OCI-LY3 (cell line): ENCODE results near the gene FAM78B.

Experiments used
- H2AFZ ChIP-seq: fragments of 200-600, 300-600 bp; shearing (Covaris generic); 2 replicates; pipeline ENCODE4 v1.6.0; 2014; ENCODE audit warnings: antibody characterized with exemption, low read depth, low read length
- H3K27ac ChIP-seq: fragments of 200-600, 300-600 bp; sonication (generic); 2 replicates; pipeline ENCODE4 v1.5.1; 2014; ENCODE audit warnings: mild to moderate bottlenecking, low read length, moderate library complexity, mixed read lengths
- H3K27me3 ChIP-seq: fragments of 200-600, 300-600 bp; sonication (generic); 2 replicates; pipeline ENCODE4 v1.6.1; 2014; ENCODE audit warnings: low read depth, low read length, mixed read lengths
- H3K36me3 ChIP-seq: fragments of 200-600, 300-600 bp; sonication (generic); replicated peaks from 2 replicates; pipeline ENCODE3; 2014; ENCODE audit warnings: low read depth, low read length, mixed read lengths
- H3K4me1 ChIP-seq: fragments of 300-600, 200-600 bp; sonication (generic); 2 replicates; pipeline ENCODE4 v1.6.1; 2014; ENCODE audit warnings: low read length, mixed read lengths
- H3K4me2 ChIP-seq: fragments of 200-600, 300-600 bp; sonication (generic); 2 replicates; pipeline ENCODE4 v1.6.1; 2014; ENCODE audit warnings: low read length, mixed read lengths
- H3K4me3 ChIP-seq: fragments of 300-600, 200-600 bp; sonication (generic); 2 replicates; pipeline ENCODE4 v1.5.1; 2014; ENCODE audit warnings: antibody characterized with exemption, mild to moderate bottlenecking, low read length, moderate library complexity
- H3K79me2 ChIP-seq: fragments of 300-600, 200-600 bp; shearing (Covaris generic); 2 replicates; pipeline ENCODE4 v1.6.1; 2014; ENCODE audit warnings: mild to moderate bottlenecking, low read length, mixed read lengths
- H3K9ac ChIP-seq: fragments of 300-600, 200-600 bp; shearing (Covaris generic); 2 replicates; pipeline ENCODE4 v1.6.0; 2014; ENCODE audit warnings: mild to moderate bottlenecking, low read length, moderate library complexity
- H3K9me3 ChIP-seq: fragments of 200-600, 300-600 bp; shearing (Covaris generic); 2 replicates; pipeline ENCODE4 v1.6.1; 2014; ENCODE audit warnings: low read length, mixed read lengths; ENCODE audit not compliant: insufficient read depth
- H4K20me1 ChIP-seq: fragments of 200-600, 300-600 bp; sonication (generic); 2 replicates; pipeline ENCODE4 v1.6.1; 2016; ENCODE audit warnings: low read length, mixed read lengths; ENCODE audit not compliant: insufficient read depth
- EZH2phosphoT487 ChIP-seq: fragments of 200-600 bp; shearing (Covaris generic); IDR thresholded peaks from 2 replicates; pipeline ENCODE4 v1.6.1; 2018; ENCODE audit warnings: antibody characterized with exemption, mixed run types, low read depth
- TF ChIP-seq, protein P1 (sequence below): fragments of 200-600, 300-600 bp; sonication (generic); IDR thresholded peaks from 2 replicates; pipeline ENCODE4 v1.5.1; 2014; ENCODE audit warnings: antibody characterized with exemption, low read length, low read depth

Gene FAM78B

DNA sequence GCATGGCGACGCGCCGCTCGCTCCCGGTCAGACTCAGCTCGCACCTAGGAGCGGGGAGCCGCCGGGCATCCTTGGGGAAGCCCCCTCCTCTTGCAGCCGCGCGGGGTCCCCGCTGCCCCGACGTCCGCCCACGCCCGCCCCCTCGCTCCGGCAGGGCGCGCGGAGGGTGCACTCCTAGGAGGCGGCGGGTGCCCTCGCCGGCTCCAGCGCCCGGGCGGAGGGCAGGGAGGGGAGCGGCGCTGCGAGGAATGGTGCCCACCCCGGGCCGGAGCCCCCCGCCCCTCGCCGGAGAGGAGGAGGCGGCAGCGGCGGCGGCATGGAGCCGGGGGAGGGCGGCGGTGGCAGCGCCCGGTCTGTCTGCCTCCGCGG, 488 bp downstream of the FAM78B start:
- H3K27me3 ChIP-seq: no peaks in the 10 kb centered on the region
- peaks cover 58% of the 10 kb centered on the region for H3K4me1 ChIP-seq
- H2AFZ ChIP-seq: no peak overlapping the region
- peak overlapping the region; percentile 75 for H3K27ac ChIP-seq
- peak overlapping the region; percentile 89 for H3K9ac ChIP-seq
- H3K4me3 ChIP-seq: peak overlapping the region; percentile 89
- peaks cover 34% of the 10 kb centered on the region for H4K20me1 ChIP-seq
- H3K4me2 ChIP-seq: peak overlapping the region; percentile 89
- H3K36me3 ChIP-seq: peaks cover 31% of the 10 kb centered on the region
- TF ChIP-seq EZH2phosphoT487: no peak
- TF ChIP-seq, protein P1, sequence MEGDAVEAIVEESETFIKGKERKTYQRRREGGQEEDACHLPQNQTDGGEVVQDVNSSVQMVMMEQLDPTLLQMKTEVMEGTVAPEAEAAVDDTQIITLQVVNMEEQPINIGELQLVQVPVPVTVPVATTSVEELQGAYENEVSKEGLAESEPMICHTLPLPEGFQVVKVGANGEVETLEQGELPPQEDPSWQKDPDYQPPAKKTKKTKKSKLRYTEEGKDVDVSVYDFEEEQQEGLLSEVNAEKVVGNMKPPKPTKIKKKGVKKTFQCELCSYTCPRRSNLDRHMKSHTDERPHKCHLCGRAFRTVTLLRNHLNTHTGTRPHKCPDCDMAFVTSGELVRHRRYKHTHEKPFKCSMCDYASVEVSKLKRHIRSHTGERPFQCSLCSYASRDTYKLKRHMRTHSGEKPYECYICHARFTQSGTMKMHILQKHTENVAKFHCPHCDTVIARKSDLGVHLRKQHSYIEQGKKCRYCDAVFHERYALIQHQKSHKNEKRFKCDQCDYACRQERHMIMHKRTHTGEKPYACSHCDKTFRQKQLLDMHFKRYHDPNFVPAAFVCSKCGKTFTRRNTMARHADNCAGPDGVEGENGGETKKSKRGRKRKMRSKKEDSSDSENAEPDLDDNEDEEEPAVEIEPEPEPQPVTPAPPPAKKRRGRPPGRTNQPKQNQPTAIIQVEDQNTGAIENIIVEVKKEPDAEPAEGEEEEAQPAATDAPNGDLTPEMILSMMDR: no peak
- no peaks in the 10 kb centered on the region for H3K9me3 ChIP-seq
- H3K79me2 ChIP-seq: peaks cover 67% of the 10 kb centered on the region

DNA sequence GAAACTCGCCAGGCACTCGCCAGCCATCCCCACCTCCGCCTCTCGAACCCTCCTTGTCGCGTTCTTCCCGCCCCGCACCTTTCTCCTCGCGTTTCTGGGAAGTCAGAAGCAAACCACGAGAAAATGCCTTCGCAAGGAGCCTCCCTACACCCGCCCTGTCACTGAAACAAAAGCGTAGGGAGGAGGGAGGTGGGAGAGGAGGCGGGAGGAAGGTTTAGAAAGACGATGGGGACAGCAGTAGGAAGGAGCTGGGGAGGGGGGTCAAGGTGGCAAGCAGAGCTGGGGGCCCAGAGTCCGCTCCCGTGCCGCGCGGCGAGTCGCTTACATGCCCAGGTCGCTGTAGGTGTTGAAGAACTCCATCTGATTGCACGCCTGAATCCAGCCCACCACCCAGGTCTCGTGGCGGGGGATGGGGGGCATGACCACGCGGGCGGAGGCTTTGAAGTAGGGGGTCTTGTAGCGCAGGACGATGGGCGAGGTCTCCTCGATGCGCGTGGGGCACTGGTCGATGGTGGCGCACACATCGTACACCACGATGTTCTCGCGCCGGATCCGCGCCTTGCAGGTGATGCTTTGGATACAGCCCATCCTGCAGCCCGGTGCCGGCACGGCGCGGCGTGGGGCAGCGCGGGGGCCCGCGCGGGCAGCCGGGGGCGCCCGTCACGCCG, 1.0 kb downstream of the FAM78B start:
- Histone ChIP-seq H3K27me3 (no peaks in the 10 kb centered on the region), H3K4me3 (peak overlapping the region; percentile 89), H3K9ac (peak overlapping the region; percentile 89), H3K79me2 (peaks cover 68% of the 10 kb centered on the region), H2AFZ (peak overlapping the region; percentile 8; the same call in 1 of the 2 replicates), H3K27ac (peak overlapping the region; percentile 75), H3K4me1 (peaks cover 53% of the 10 kb centered on the region), H3K4me2 (peak overlapping the region; percentile 89), H3K9me3 (no peaks in the 10 kb centered on the region), H4K20me1 (peaks cover 39% of the 10 kb centered on the region), H3K36me3 (peaks cover 31% of the 10 kb centered on the region)
- TF ChIP-seq, protein P1: no peak
- no peak for TF ChIP-seq EZH2phosphoT487

DNA sequence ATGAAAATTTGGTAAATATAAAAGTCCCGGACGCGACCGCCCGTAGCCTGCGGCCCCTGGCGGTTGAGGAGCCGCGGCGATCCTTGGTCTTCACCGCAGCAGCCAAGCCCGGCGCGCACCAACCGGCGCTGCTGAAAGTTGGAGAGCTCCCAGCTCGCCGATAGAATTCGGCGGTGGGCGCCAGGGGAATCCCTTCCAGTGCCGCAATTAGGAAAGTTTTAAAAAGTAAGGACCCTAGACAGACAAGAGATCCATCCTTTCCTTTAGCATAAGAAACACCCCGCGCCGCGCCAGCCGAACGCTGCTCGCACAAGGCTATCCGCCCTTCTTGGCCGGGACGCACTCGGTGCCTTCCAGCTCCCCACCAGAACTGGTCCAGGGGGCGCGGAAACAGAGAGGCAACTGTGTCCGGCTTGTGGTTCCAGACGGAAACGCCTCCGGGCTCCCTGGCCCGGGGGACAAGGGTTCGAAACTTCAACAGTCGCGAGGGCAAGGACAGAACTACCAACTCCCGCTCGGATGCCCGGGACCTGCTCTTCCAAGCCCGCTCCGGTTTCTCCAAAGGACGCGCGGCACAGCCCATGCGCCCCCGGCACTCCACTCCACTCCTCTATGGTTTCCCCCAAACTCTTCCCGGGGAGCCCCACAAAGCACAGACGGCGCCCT, 1.7 kb downstream of the FAM78B start:
- Histone ChIP-seq H3K4me3 (peak overlapping the region; percentile 89), H3K27ac (peak overlapping the region; percentile 75), H3K79me2 (peaks cover 75% of the 10 kb centered on the region), H3K9me3 (no peaks in the 10 kb centered on the region), H3K27me3 (no peaks in the 10 kb centered on the region), H3K9ac (peak overlapping the region; percentile 89), H3K36me3 (peaks cover 35% of the 10 kb centered on the region), H2AFZ (no peak overlapping the region), H4K20me1 (peaks cover 46% of the 10 kb centered on the region), H3K4me1 (peaks cover 46% of the 10 kb centered on the region), H3K4me2 (peak overlapping the region; percentile 89)
- no peak for TF ChIP-seq EZH2phosphoT487
- TF ChIP-seq, protein P1: peak; percentile 65

DNA sequence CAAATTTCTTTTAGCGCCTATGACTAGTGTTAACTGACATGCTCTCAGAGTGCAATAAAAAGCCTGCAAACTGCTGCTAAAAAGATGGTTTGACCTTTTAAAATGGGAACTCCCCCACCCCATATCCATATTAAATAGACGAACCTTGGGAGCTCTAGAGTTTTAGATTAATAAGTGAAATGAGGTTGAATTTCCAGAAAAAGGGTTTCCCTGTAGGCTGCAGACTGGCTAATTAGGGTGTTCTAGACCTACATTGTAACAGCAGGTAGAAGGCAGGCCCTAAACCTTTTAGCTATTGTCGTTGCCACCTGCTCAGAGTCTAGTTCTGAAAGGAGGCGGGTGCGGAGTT, 2.2 kb downstream of the FAM78B start:
- Histone ChIP-seq H3K4me1 (peaks cover 43% of the 10 kb centered on the region), H3K36me3 (peaks cover 38% of the 10 kb centered on the region), H3K9me3 (no peaks in the 10 kb centered on the region), H3K79me2 (peaks cover 80% of the 10 kb centered on the region), H3K9ac (peak overlapping the region; percentile 89), H3K27ac (peak overlapping the region; percentile 75), H3K4me2 (peak overlapping the region; percentile 89), H3K27me3 (no peaks in the 10 kb centered on the region), H2AFZ (no peak overlapping the region), H4K20me1 (peaks cover 51% of the 10 kb centered on the region), H3K4me3 (peak overlapping the region; percentile 89)
- TF ChIP-seq, protein P1: no peak
- no peak for TF ChIP-seq EZH2phosphoT487
